NCI-H774 (cell line): ENCODE measurements around the gene ITGA2B.
"Not testable (repeated sequence)": the region's sequence is repeated elsewhere in the genome, so short reads cannot be mapped to it uniquely, and the experiment has no call there.

Experiments used
- DNase-seq: peaks from one replicate; lab custom pipeline; 2025; lab: John Stamatoyannopoulos, UW

The ITGA2B gene

GRCh38 chr17:44389281-44389680 lies at the start of gene ITGA2B:
Gene ITGA2B, minus strand, starts transcription at chr17:44389649. Its CDS starts 176 bp downstream, at chr17:44389473.
- DNase-seq: no peak

GRCh38 chr17:44439168-44439567 lies 49.7 kb upstream of the ITGA2B start:
- DNase-seq: no peak

- no peak for DNase-seq
These were observed 49.2 kb upstream of the ITGA2B start for GRCh38 chr17:44438636-44439035.

DNA sequence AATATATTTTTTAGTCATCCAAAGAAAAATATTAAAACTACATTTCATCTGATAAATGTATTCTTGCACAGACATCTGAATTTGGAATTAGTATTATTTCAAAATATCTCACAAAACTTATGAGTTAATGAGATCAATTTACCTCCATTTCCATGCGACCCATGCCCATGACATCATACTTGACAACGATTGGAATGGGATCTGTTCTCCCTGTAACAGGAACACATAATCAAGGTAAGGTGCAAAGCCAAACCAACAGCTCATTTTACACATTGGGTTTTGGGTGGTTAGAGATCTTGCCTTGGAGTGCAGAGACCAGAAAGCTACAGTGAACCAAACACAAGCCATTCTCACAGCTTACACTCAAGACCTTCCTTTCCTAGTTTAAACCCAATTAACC lies 46.9 kb upstream of the ITGA2B start:
- DNase-seq: no peak

DNA sequence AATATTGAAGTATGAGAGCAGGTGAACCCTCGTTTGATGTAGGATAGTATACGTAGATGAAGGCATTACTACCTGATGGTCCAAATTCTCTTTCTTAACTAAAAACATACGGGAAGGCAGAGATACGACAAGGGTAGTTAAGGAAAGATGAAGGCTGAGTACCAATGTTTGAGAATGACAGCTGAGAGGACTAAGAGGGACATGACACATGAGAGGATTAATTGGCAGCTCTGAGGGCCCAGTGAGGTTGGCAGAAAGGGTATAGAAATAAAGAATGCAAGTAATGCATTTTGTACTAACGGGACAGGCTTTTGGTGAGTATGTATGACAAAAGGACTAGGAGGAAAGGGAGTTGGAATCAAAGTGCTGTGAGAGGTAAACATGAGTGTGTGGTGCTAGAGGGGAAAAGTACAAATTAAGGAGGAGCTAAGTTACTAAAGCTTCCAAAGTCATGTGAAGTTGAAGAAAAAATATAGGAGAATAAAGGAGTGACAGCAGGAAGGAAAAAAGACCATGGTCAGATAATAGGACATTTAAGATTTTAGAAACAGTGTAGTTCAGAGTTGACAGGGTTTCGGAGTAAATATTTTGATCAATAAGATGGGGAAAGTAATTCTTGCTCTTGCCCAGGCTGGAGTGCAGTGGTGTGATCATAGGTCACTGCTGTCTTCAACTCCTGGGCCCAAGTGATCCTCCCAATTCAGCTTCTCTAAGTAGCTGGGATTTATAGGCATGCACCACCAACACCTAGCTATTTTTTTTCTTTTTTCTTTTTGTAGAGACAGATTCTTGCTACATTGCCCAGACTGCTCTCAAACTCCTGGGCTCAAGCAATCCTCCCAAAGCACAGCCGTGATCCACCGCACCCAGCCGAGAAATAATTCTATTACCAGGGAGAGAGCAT lies 43.1 kb upstream of the ITGA2B start:
- no peak for DNase-seq

DNA sequence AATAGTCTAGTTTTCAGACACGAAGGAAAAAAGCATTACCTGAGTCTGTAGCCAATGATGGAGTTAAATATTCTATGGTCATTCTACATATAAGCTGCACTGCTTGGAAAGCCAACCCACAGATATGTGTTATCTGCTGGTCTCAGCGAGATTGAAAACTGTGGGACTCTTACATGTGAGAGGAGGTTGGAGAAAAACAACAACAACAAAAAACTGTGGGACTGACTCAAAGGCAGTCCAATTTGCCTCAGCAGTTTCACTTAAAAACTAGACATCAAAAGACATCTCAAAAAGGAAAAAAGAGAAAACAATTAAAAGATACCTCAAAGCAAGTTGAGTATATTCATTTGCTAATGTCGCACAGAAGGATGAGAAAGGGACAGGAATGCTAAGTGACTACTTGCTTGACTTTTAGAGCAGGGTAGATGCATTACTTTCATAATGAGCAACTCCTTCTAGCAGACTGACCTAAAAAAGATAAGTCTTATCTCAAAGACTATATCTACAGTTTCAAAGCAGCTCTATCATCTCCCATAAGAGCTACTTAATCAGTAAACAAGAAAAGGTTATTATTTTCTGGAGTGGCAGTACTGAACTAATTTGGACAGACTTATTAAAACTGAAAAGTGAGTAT lies 35.5 kb upstream of the ITGA2B start:
- DNase-seq: no peak

DNA sequence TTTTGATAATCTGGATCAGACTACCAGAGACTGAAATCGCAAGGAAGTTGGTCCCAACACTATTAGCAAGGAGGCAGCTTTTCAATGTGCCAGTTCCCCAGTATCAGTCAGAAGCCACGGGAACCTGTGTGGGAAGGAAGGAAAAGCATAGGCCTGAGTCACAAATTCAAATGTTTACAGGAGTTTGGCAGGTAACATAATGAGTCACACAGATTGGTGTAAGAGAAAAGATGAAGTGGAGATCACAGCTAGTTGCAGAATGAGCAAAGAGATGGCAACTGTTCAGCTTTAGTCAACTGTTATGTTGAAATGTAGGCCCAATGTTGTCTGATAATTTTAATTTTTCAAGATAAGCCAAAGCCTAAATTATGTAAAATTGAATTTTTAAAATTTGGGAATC lies 28.1 kb upstream of the ITGA2B start:
- no peak for DNase-seq

- no peak for DNase-seq
These were observed 27.3 kb upstream of the ITGA2B start for GRCh38 chr17:44416558-44417289.

DNA sequence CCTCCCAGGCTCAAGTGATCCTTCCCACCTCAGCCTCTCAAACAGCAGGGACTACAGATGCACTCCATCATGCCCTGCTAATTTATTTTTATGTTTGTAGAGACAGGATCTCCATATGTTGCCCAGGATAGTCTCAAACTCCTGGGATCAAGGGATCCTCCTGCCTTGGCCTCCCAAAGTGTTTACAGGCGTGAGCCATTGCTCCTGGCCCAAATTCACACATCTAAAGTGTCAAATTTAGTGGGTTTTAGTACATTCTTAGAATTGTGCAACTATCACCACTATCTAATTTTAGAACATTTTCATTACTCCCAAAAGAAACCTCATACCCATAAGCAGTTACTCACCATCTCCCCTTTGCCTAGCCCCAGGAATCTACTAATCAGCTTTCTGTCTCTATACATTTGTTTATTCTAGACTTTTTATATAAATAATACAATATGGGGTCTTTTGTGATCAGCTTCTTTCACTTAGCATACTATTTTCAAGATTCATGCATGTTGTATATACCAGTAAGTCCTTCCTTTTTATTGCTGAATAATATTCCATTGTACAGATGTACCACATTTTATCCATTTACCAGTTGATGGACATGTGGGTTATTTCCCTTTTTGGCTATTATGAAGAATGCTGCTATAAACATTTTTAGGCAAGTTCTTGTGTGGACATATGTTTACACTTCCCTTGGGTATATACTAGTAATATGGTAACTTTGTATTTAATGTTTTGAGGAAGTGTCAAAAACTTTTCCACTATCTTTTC lies 25.1 kb upstream of the ITGA2B start:
- DNase-seq: no peak

DNA sequence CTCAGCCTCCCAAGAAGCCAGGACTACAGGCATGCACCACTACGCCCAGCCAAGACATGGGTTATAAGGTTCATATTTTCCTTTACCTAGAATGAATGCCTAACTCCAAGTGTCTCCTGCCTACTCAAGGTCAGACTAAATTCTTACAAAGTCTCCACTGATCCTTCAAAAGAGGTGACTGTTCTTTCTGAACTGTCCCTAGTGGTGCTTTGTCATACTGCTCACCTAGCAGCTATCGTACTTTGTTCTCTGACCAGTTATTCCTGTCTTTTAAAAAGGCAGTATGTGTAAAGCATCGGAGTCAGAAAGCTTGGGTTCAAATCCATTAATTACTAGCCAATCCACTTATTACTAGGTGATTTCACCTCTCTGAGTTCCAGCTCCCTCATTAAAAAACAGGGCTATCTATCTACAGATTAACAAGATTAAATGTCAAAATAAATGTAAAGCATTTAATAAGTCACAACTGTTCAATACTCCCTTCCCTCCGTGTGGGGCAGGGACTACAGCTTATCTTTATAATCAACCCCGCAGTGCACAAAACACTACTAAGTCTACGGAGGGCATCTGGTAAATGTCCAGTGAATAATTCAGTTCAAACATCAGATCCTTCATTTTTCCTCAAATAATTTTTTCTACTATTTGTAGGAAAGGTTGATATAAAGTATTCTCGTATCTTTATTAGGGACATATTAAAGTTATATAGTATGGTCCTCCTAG lies 20.0 kb upstream of the ITGA2B start:
- no peak for DNase-seq

DNA sequence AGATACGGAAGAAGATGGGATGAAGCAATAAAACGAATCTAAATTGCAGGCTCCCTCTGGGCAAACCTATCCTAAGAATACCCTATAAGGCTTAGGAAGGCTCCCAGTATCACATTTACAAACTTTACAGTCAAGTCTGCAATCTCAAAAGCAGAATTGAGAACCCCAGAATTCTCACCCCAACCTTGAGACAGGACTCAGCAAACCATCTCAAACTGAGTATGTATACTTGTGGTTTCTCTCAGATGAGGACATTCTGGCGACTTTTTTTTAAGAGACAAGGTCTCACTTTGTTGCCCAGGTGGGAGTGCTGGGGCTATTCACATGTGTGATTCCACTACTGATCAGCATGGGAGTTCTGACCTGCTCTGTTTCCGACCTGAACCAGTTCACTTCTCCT lies 19.3 kb upstream of the ITGA2B start:
- no peak for DNase-seq

GRCh38 chr17:44402564-44403172 lies 13.2 kb upstream of the ITGA2B start:
- DNase-seq: no peak

DNA sequence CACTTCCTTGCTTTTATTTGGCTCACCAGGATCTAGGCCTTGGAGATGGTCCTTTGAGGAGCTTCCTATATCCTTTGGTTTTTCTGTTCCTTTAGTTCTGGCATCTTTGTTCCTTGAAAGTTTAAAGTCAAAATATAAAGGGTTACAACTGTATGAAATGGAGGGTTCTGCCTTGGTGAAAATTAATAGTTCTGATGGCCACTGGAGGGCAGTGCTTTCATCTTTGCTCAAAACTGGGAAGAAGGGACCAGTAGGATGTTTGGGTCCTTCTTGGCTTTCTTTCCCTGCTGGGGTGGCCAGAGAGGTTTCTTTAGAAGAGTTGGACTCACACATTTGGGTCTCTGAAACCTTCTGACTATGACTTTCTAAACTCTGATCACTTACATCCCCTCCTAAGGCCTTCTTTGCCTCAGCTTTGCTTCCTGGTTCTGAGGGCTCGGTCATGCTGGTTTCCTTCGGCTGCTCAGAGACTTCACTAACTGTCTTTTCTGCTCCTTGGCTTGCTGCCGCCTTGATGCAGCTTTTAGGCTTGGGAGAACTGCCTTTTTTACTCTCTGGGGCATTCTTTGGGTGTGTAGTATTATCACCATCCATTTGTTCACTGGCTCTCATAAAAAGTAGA lies 10.9 kb upstream of the ITGA2B start:
- no peak for DNase-seq

DNA sequence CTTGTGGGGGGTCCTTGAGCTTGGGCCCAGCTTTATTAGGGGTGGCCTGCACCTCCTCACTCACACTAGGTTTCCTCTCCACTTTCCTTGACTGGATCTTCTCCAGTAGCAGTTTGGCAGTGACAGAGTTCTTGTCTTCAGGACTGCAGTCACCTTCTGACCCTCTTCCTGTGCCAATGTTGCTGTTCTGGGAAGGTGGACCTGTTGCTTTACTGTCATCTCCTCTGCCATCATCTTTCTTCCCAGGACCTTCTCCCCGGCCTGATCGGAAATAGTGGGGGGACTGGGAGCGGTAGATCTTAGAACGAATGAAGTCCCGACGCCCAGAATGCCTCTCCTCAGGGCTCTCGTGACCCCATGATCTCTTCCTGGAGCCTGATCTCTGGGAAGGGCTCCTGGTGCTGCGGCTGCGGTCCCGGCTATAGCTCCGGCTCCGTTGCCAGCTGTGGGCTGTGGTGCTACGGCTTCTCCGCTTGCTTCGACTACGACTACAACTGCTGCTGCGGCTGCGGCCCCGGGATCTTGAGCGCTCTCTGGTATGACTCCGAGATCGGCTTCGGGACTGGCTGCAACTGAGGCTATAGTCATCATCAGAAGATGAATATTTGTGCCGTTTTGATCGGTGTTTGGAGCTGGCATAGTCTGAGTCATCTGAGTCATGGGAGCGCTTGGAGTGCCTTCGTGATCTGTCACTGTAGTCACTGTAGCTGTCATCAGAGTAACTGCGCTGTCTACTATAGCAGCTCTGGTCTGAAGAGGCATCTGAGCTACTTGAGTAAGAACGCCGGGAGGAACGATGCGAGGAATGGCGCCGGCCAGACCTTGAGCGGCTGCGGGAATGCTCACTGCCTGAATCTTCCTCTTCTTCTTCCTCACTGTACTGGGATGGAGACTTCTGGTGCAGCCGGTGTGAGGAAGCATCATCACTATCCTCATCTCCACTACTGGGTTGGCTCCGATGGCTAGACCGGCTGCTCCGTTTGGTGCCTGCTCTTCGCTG lies 9.5 kb upstream of the ITGA2B start:
- no peak for DNase-seq

GRCh38 chr17:44397479-44398440 lies 8.3 kb upstream of the ITGA2B start:
- no peak for DNase-seq

DNA sequence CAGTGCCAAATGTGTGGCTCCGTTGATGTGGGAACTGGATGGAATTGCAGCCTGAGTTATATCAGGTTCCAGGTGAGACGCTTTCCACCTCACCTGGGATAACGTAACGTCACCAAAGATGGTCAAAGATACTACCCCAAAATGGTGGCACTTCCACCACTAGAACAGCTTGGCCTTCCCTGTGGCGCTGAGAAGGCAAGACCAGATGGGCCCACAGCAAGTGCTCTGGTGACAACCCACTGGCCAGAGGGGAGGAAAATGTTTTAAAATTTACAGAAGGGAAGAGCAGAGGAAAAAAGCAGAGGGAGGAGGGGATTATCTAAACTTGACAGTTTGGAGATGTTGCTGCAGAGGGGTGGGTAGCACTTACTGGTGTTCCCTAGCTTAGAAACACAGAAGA lies 7.5 kb upstream of the ITGA2B start:
- no peak for DNase-seq

GRCh38 chr17:44394833-44395232 lies 5.4 kb upstream of the ITGA2B start:
- DNase-seq: no peak

GRCh38 chr17:44394112-44394511 lies 4.7 kb upstream of the ITGA2B start:
- DNase-seq: not testable (repeated sequence)
